IMR-90 (cell line): ENCODE results near the gene FAM234A.

Source experiments
- CHD1 ChIP-seq: IDR thresholded peaks from 2 replicates; pipeline ENCODE4 v1.6.1; 2012; ENCODE audit warnings: low read depth, low read length, improper control_type of control experiment
- FOS ChIP-seq: fragments of 150-350 bp; IDR thresholded peaks from 2 replicates; pipeline ENCODE4 v1.6.1; 2016; ENCODE audit warnings: low read depth, low read length
- MXI1 ChIP-seq: IDR thresholded peaks from 2 replicates; pipeline ENCODE4 v1.6.1; 2012; ENCODE audit warnings: low read depth, mild to moderate bottlenecking, low read length, moderate library complexity, borderline replicate concordance
- POLR2A ChIP-seq: IDR thresholded peaks from 2 replicates; pipeline ENCODE4 v1.6.1; 2012; ENCODE audit warnings: mild to moderate bottlenecking, low read depth, low read length
- RAD21 ChIP-seq: IDR thresholded peaks from 2 replicates; pipeline ENCODE4 v1.6.1; 2012; ENCODE audit warnings: low read length, improper control_type of control experiment
- USF2 ChIP-seq: fragments of 150-350 bp; IDR thresholded peaks from 2 replicates; pipeline ENCODE4 v1.6.1; 2017; ENCODE audit warnings: mild to moderate bottlenecking, antibody characterized with exemption, low read length, low read depth
- TF ChIP-seq, protein P1 (sequence below): conservative IDR thresholded peaks from 2 replicates; pipeline ENCODE4 v1.5.1; 2012; ENCODE audit warnings: mild to moderate bottlenecking, low read depth, low read length, improper control_type of control experiment

DNA sequence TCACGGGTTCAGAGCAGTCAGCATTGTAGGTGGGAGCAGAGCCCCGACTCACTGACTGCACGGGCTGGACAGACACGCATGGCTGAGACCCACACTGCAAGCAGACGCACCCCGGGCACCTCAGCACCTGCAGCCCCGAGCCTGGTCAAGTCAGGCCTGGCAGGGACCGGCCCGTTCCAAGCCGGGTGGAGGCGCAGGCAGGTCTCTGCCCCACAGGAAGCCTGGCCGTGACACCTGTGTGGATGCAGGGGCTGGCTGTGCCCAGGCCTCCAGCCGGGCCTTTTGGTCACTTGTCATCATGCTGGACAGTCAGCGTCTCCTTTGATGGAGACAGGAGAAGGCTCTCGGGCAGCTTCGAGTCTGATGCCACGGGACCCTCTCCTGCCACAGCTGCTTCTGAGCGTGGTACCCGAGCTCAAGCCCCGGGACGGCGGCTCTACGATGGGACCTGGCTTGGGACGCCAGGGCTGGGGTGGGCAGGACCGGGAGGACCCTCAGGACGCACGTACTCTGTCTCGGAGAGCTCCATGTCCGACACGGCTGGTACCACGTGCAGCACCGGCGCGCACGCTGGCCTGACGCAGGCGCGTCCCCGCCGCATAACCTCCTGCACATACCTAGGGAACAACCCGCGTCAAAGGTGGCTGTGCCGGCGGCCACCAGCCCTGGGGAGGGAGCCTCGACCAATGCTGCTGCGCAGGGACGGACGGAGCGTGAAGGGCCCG, 56.2 kb downstream of the FAM234A start:
- TF ChIP-seq USF2, result no peak
- TF ChIP-seq, protein P1, sequence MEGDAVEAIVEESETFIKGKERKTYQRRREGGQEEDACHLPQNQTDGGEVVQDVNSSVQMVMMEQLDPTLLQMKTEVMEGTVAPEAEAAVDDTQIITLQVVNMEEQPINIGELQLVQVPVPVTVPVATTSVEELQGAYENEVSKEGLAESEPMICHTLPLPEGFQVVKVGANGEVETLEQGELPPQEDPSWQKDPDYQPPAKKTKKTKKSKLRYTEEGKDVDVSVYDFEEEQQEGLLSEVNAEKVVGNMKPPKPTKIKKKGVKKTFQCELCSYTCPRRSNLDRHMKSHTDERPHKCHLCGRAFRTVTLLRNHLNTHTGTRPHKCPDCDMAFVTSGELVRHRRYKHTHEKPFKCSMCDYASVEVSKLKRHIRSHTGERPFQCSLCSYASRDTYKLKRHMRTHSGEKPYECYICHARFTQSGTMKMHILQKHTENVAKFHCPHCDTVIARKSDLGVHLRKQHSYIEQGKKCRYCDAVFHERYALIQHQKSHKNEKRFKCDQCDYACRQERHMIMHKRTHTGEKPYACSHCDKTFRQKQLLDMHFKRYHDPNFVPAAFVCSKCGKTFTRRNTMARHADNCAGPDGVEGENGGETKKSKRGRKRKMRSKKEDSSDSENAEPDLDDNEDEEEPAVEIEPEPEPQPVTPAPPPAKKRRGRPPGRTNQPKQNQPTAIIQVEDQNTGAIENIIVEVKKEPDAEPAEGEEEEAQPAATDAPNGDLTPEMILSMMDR, result no peak
- no peak for TF ChIP-seq MXI1
- no peak for TF ChIP-seq CHD1
- TF ChIP-seq POLR2A, result no peak
- TF ChIP-seq RAD21, result no peak
- no peak for TF ChIP-seq FOS
